OCI-LY1 (cell line): ENCODE measurements around the gene C17orf114.

ENCODE experiments used
- H2AFZ ChIP-seq: fragments of 200-600 bp; sonication (generic), shearing (Covaris generic); 2 replicates; pipeline ENCODE4 v1.6.0; 2014; ENCODE audit warnings: antibody characterized with exemption, mild to moderate bottlenecking, low read length
- H3F3A ChIP-seq: fragments of 200-600 bp; sonication (generic), shearing (Covaris generic); 2 replicates; pipeline ENCODE4 v1.6.0; 2014; ENCODE audit warnings: mild to moderate bottlenecking, antibody characterized with exemption, low read length, moderate library complexity; ENCODE audit not compliant: insufficient read depth
- H3K27ac ChIP-seq: fragments of 200-600 bp; sonication (generic); 2 replicates; pipeline ENCODE4 v1.5.1; 2014; ENCODE audit warnings: low read length, mixed run types, mild to moderate bottlenecking, low read depth; ENCODE audit not compliant: poor library complexity, severe bottlenecking
- H3K27me3 ChIP-seq: fragments of 200-600 bp; sonication (generic); 2 replicates; pipeline ENCODE4 v1.6.0; 2014; ENCODE audit warnings: antibody characterized with exemption, mild to moderate bottlenecking, low read length, moderate library complexity; ENCODE audit not compliant: insufficient read depth
- H3K36me3 ChIP-seq: fragments of 200-600 bp; sonication (generic); 2 replicates; pipeline ENCODE4 v1.6.1; 2014; ENCODE audit warnings: mild to moderate bottlenecking, antibody characterized with exemption, low read length, moderate library complexity, mixed read lengths; ENCODE audit not compliant: insufficient read depth
- H3K4me1 ChIP-seq: fragments of 200-600 bp; sonication (generic); 2 replicates; pipeline ENCODE4 v1.5.1; 2014; ENCODE audit warnings: mild to moderate bottlenecking, low read length, moderate library complexity; ENCODE audit not compliant: insufficient read depth, severe bottlenecking
- H3K4me2 ChIP-seq: fragments of 200-600 bp; sonication (generic), shearing (Covaris generic); 2 replicates; pipeline ENCODE4 v1.6.1; 2014; ENCODE audit warnings: low read length
- H3K4me3 ChIP-seq: fragments of 200-600 bp; sonication (generic); 2 replicates; pipeline ENCODE4 v1.5.1; 2014; ENCODE audit warnings: low read length, low read depth, mild to moderate bottlenecking, mixed read lengths; ENCODE audit not compliant: poor library complexity, severe bottlenecking
- H3K79me2 ChIP-seq: fragments of 200-600 bp; shearing (Covaris generic); 2 replicates; pipeline ENCODE4 v1.6.1; 2016; ENCODE audit warnings: mixed run types, low read length, mixed read lengths; ENCODE audit not compliant: insufficient read depth
- H3K9ac ChIP-seq: fragments of 200-600 bp; sonication (generic), shearing (Covaris generic); 2 replicates; pipeline ENCODE4 v1.6.1; 2014; ENCODE audit warnings: mild to moderate bottlenecking, low read length, mixed read lengths
- H3K9me2 ChIP-seq: fragments of 200-600 bp; sonication (generic), shearing (Covaris generic); 2 replicates; pipeline ENCODE4 v1.6.1; 2014; ENCODE audit warnings: low read depth, mild to moderate bottlenecking, low read length, mixed read lengths
- H3K9me3 ChIP-seq: fragments of 200-600 bp; shearing (Covaris generic); 2 replicates; pipeline ENCODE4 v1.6.1; 2014; ENCODE audit warnings: low read length, mixed read lengths
- H4K20me1 ChIP-seq: fragments of 200-600 bp; sonication (generic), shearing (Covaris generic); 2 replicates; pipeline ENCODE4 v1.6.0; 2016; ENCODE audit warnings: mild to moderate bottlenecking, low read length; ENCODE audit not compliant: insufficient read depth
- CTCF ChIP-seq: fragments of 200-600 bp; sonication (generic), shearing (Covaris generic); IDR thresholded peaks from 2 replicates; pipeline ENCODE4 v1.5.1; 2017; ENCODE audit warnings: mild to moderate bottlenecking, antibody characterized with exemption, low read length, moderate library complexity, mixed read lengths
- EZH2 ChIP-seq: fragments of 200-600 bp; sonication (generic), shearing (Covaris generic); IDR thresholded peaks from 2 replicates; pipeline ENCODE4 v1.8.0; 2017; ENCODE audit warnings: borderline replicate concordance, mixed run types, mild to moderate bottlenecking, antibody characterized with exemption, low read length, moderate library complexity, mixed read lengths

C17orf114 gene

GRCh38 chr17:4786516-4786915, 15.6 kb downstream of the C17orf114 start:
- H3K4me3 ChIP-seq = no peak overlapping the region
- no peak overlapping the region for H3K9ac ChIP-seq
- peaks cover 11% of the 10 kb centered on the region; the same call in 1 of the 2 replicates for H3K27me3 ChIP-seq
- H3K4me2 ChIP-seq = no peak overlapping the region
- no peaks in the 10 kb centered on the region for H3K9me2 ChIP-seq
- peaks cover 17% of the 10 kb centered on the region for H3K4me1 ChIP-seq
- no peak overlapping the region for H2AFZ ChIP-seq
- no peaks in the 10 kb centered on the region for H3K9me3 ChIP-seq
- H3K79me2 ChIP-seq = no peaks in the 10 kb centered on the region
- no peaks in the 10 kb centered on the region for H4K20me1 ChIP-seq
- no peaks in the 10 kb centered on the region for H3K36me3 ChIP-seq
- no peak for TF ChIP-seq CTCF
- TF ChIP-seq EZH2 = no peak
- H3F3A ChIP-seq = no peaks in the 10 kb centered on the region
- no peak overlapping the region for H3K27ac ChIP-seq

- Histone ChIP-seq H3K4me3 (no peak within 1 kb of the TSS), H3K4me1 (peaks cover 17% of the 10 kb centered on the region), H3K9me2 (no peaks in the 10 kb centered on the region), H3K27ac (no peak within 1 kb of the TSS), H3K9me3 (no peaks in the 10 kb centered on the region), H2AFZ (no peak within 1 kb of the TSS), H3F3A (no peaks in the 10 kb centered on the region), H3K27me3 (peaks cover 11% of the 10 kb centered on the region; the same call in 1 of the 2 replicates), H3K79me2 (no peaks in the 10 kb centered on the region), H3K9ac (no peak within 1 kb of the TSS), H3K4me2 (no peak within 1 kb of the TSS), H3K36me3 (no peaks in the 10 kb centered on the region), H4K20me1 (no peaks in the 10 kb centered on the region)
- TF ChIP-seq CTCF (no peak), EZH2 (no peak)
Observed at GRCh38 chr17:4786106-4786511, 16.0 kb downstream of the C17orf114 start, which contains the start of gene VMO1. TSS of gene VMO1 (minus strand) at chr17:4786364. CDS start at chr17:4786352, 12 bp downstream.

- TF ChIP-seq CTCF = no peak
- no peak for TF ChIP-seq EZH2
- H3K4me3 ChIP-seq = no peak overlapping the region
- peaks cover 14% of the 10 kb centered on the region; the same call in 1 of the 2 replicates for H3K27me3 ChIP-seq
- H4K20me1 ChIP-seq = no peaks in the 10 kb centered on the region
- no peaks in the 10 kb centered on the region for H3F3A ChIP-seq
- H3K4me1 ChIP-seq = peaks cover 13% of the 10 kb centered on the region
- H3K36me3 ChIP-seq = no peaks in the 10 kb centered on the region
- H2AFZ ChIP-seq = no peak overlapping the region
- H3K79me2 ChIP-seq = no peaks in the 10 kb centered on the region
- no peak overlapping the region for H3K9ac ChIP-seq
- no peak overlapping the region for H3K27ac ChIP-seq
- H3K4me2 ChIP-seq = no peak overlapping the region
- no peaks in the 10 kb centered on the region for H3K9me3 ChIP-seq
- H3K9me2 ChIP-seq = no peaks in the 10 kb centered on the region
Observed at GRCh38 chr17:4785311-4786105, 16.6 kb downstream of the C17orf114 start.
